SU-DHL-6 (cell line): ENCODE results near the gene KMT2B.

Source experiments
- EZH2phosphoT487 ChIP-seq: fragments of 200-600 bp; sonication (generic), shearing (Covaris generic); conservative IDR thresholded peaks from 2 replicates; pipeline ENCODE4 v1.6.1; 2018; ENCODE audit warnings: mild to moderate bottlenecking, antibody characterized with exemption, low read length, moderate library complexity, mixed read lengths
- TF ChIP-seq, protein P1 (sequence below): fragments of 200-600 bp; sonication (generic); IDR thresholded peaks from one replicate; pipeline ENCODE4 v1.5.1; 2017; ENCODE audit warnings: antibody characterized with exemption, mild to moderate bottlenecking, low read length, moderate library complexity; ENCODE audit not compliant: insufficient read depth, poor library complexity, severe bottlenecking

DNA sequence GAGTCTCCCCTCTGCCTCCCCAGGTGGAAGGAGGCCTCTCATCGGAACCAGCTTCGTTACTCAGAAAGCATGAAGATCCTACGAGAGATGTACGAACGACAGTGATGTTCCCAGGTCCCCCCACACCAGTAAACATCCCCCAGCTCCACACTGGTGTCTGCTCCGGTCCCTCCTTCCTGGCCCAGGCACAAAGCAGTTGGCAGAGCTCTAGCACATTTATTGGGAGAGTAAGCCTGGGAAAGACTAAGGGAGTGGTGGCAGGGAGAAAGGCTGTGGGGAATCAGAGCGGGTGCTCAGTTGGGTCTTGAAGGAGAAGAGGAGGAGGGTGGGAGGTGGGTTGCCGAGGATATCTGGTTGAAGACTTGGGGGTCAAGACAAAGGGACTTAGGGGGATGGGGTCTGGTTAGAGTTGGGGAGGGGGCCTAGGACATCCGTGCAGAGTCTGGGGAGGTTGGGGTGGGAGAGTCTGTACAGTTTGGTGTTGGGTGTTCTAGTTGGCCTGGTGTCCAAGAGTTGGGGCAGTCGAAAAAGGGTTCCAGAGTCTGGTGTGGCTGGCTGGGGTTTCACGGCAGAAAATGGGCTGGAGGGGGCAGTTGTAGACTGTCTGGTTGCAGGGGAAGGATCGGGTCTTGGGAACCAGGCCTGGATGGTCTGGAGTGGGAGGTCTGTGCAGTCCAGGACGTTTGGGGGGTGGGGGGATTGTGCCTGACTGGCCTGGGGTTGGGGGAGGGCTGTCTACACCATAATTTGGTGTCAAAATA, 36.7 kb downstream of the KMT2B start:
- TF ChIP-seq EZH2phosphoT487: no peak
- TF ChIP-seq, protein P1, sequence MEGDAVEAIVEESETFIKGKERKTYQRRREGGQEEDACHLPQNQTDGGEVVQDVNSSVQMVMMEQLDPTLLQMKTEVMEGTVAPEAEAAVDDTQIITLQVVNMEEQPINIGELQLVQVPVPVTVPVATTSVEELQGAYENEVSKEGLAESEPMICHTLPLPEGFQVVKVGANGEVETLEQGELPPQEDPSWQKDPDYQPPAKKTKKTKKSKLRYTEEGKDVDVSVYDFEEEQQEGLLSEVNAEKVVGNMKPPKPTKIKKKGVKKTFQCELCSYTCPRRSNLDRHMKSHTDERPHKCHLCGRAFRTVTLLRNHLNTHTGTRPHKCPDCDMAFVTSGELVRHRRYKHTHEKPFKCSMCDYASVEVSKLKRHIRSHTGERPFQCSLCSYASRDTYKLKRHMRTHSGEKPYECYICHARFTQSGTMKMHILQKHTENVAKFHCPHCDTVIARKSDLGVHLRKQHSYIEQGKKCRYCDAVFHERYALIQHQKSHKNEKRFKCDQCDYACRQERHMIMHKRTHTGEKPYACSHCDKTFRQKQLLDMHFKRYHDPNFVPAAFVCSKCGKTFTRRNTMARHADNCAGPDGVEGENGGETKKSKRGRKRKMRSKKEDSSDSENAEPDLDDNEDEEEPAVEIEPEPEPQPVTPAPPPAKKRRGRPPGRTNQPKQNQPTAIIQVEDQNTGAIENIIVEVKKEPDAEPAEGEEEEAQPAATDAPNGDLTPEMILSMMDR: no peak
